ENCODE data around the gene MYO3B.
"Not testable (repeated sequence)": the region's sequence is repeated elsewhere in the genome, so short reads cannot be mapped to it uniquely, and the experiment has no call there.

MYO3B gene

GRCh38 chr2:170263728-170264521 is 86.0 kb downstream of the MYO3B start:
- DNase-seq: not testable (repeated sequence)

- no peak for DNase-seq
Observed at GRCh38 chr2:170264522-170264860, 86.5 kb downstream of the MYO3B start.

GRCh38 chr2:170264865-170265264 is 86.9 kb downstream of the MYO3B start:
- DNase-seq: no peak

GRCh38 chr2:170265321-170265720 is 87.4 kb downstream of the MYO3B start:
- no peak for DNase-seq

GRCh38 chr2:170266358-170266757 is 88.4 kb downstream of the MYO3B start:
- no peak for DNase-seq

GRCh38 chr2:170267071-170267470 is 89.1 kb downstream of the MYO3B start:
- no peak for DNase-seq

GRCh38 chr2:170270278-170270864 is 92.4 kb downstream of the MYO3B start:
- no peak for DNase-seq

- DNase-seq: no peak
Observed at GRCh38 chr2:170271340-170271739, 93.4 kb downstream of the MYO3B start.

- DNase-seq: no peak
Observed at GRCh38 chr2:170276056-170276455, 98.1 kb downstream of the MYO3B start.

GRCh38 chr2:170276925-170277629 is 99.1 kb downstream of the MYO3B start:
- no peak for DNase-seq

GRCh38 chr2:170277951-170278350 is 100.0 kb downstream of the MYO3B start:
- DNase-seq: no peak

GRCh38 chr2:170279615-170280014 is 101.7 kb downstream of the MYO3B start:
- DNase-seq: not testable (repeated sequence)

- no peak for DNase-seq
Observed at GRCh38 chr2:170282851-170283250, 104.9 kb downstream of the MYO3B start.

GRCh38 chr2:170284205-170284604 is 106.3 kb downstream of the MYO3B start:
- no peak for DNase-seq

GRCh38 chr2:170288859-170289258 is 110.9 kb downstream of the MYO3B start:
- no peak for DNase-seq

- DNase-seq: no peak
Observed at GRCh38 chr2:170291474-170291873, 113.5 kb downstream of the MYO3B start.

- no peak for DNase-seq
Observed at GRCh38 chr2:170292415-170292814, 114.5 kb downstream of the MYO3B start.

GRCh38 chr2:170297496-170297895 is 119.5 kb downstream of the MYO3B start:
- no peak for DNase-seq

GRCh38 chr2:170298115-170298514 is 120.2 kb downstream of the MYO3B start:
- no peak for DNase-seq

- no peak for DNase-seq
Observed at GRCh38 chr2:170298861-170299429, 121.0 kb downstream of the MYO3B start.

- no peak for DNase-seq
Observed at GRCh38 chr2:170300993-170301392, 123.0 kb downstream of the MYO3B start.

- no peak for DNase-seq
Observed at GRCh38 chr2:170301626-170302025, 123.7 kb downstream of the MYO3B start.

- DNase-seq: no peak
Observed at GRCh38 chr2:170305711-170306110, 127.8 kb downstream of the MYO3B start.
